Glutamatergic neuron (in vitro differentiated cells): ENCODE data around the gene TRAK1. TPM values are rescaled to one million over a fixed set of nuclear protein-coding genes. Genes with fewer than 3 reads are reported as not detected.
A peak's percentile ranks its signal among the peaks of the same experiment; 100 is the strongest.

Experiments used
- DNase-seq: peaks from one replicate; pipeline ENCODE4 v3.0.0; 2022
- H3K27ac Mint-ChIP-seq: one replicate; pipeline ENCODE4 v1.8.0; 2020; ENCODE audit warnings: mild to moderate bottlenecking, mixed read lengths, inconsistent platforms; ENCODE audit not compliant: unreplicated experiment
- H3K27me3 Mint-ChIP-seq: one replicate; pipeline ENCODE4 v1.8.0; 2020; ENCODE audit warnings: mild to moderate bottlenecking, moderate library complexity, mixed read lengths, inconsistent platforms; ENCODE audit not compliant: unreplicated experiment
- H3K36me3 Mint-ChIP-seq: one replicate; pipeline ENCODE4 v1.8.0; 2020; ENCODE audit warnings: mild to moderate bottlenecking, mixed read lengths, inconsistent platforms; ENCODE audit not compliant: unreplicated experiment
- H3K4me1 Mint-ChIP-seq: one replicate; pipeline ENCODE4 v1.8.0; 2020; ENCODE audit warnings: mild to moderate bottlenecking, low read depth, mixed read lengths, inconsistent platforms; ENCODE audit not compliant: unreplicated experiment
- H3K4me3 Mint-ChIP-seq: one replicate; pipeline ENCODE4 v1.8.0; 2020; ENCODE audit warnings: mild to moderate bottlenecking, mixed read lengths, inconsistent platforms; ENCODE audit not compliant: unreplicated experiment
- H3K9me3 Mint-ChIP-seq: one replicate; pipeline ENCODE4 v1.8.0; 2020; ENCODE audit warnings: mild to moderate bottlenecking, moderate library complexity, mixed read lengths, inconsistent platforms; ENCODE audit not compliant: unreplicated experiment
- CTCF ChIP-seq: fragments of 200-600 bp; sonication (generic); IDR thresholded peaks from one replicate; pipeline ENCODE4 v1.5.0; 2021; ENCODE audit not compliant: partially characterized antibody, unreplicated experiment
- total RNA-seq: library from RNA; stranded (reverse); fragmentation: NEBNext Ultra II Directional; extraction: Animal tissue kit (Norgen Biotek cat#: 25700); gene quantifications from one replicate; pipeline ENCODE4 v1.2.1, GENCODE V29; 2021; ENCODE audit not compliant: unreplicated experiment

The TRAK1 gene
- total RNA-seq, 1 donor from 2014 or later, result 308 TPM

GRCh38 chr3:42257007-42257406 is 165.8 kb downstream of the TRAK1 start:
- Mint-ChIP-seq H3K4me3 (no peak overlapping the region), H3K27me3 (peaks cover 4% of the 10 kb centered on the region), H3K4me1 (peaks cover 7% of the 10 kb centered on the region), H3K36me3 (no peaks in the 10 kb centered on the region), H3K27ac (no peak overlapping the region), H3K9me3 (peaks cover 2% of the 10 kb centered on the region)
- no peak for TF ChIP-seq CTCF
- DNase-seq, result no peak

GRCh38 chr3:42262525-42262924 is 171.4 kb downstream of the TRAK1 start:
- Mint-ChIP-seq H3K27me3 (peaks cover 3% of the 10 kb centered on the region), H3K27ac (no peak overlapping the region), H3K4me1 (peaks cover 3% of the 10 kb centered on the region), H3K9me3 (peaks cover 3% of the 10 kb centered on the region), H3K36me3 (peaks cover 6% of the 10 kb centered on the region), H3K4me3 (peak overlapping the region; percentile 68)
- DNase-seq, result no peak
- no peak for TF ChIP-seq CTCF

- H3K27me3 Mint-ChIP-seq, result peaks cover 3% of the 10 kb centered on the region
- H3K4me3 Mint-ChIP-seq, result peak overlapping the region; percentile 68
These were observed 172.5 kb downstream of the TRAK1 start for GRCh38 chr3:42263354-42264346.

GRCh38 chr3:42264399-42265058 is 173.4 kb downstream of the TRAK1 start:
- Mint-ChIP-seq H3K36me3 (peaks cover 10% of the 10 kb centered on the region), H3K4me1 (peaks cover 3% of the 10 kb centered on the region), H3K9me3 (peaks cover 5% of the 10 kb centered on the region), H3K4me3 (peak overlapping the region; percentile 64), H3K27ac (no peak overlapping the region), H3K27me3 (peaks cover 3% of the 10 kb centered on the region)
- no peak for TF ChIP-seq CTCF
- DNase-seq, result no peak

More at GRCh38 chr3:42263354-42264346, 172.5 kb downstream of the TRAK1 start:
- DNase-seq, result peak; percentile 59
- Mint-ChIP-seq H3K36me3 (peaks cover 10% of the 10 kb centered on the region), H3K9me3 (peaks cover 5% of the 10 kb centered on the region), H3K27ac (no peak overlapping the region), H3K4me1 (peaks cover 3% of the 10 kb centered on the region)
- no peak for TF ChIP-seq CTCF
